Psoas muscle (tissue), 8 donors: ENCODE results near the gene COL15A1. TPM values are rescaled to one million over a fixed set of nuclear protein-coding genes. Genes with fewer than 3 reads are reported as not detected.

ENCODE experiments used
- ATAC-seq, 4 donors: fragments of 200-7000 bp; cut with Tn5 transposase; one replicate each; pipeline ENCODE4 v1.9.1; 2020; ENCODE audit warnings: moderate library complexity in 3 of 4, mild to moderate bottlenecking in 2 of 4
- DNase-seq, 2 donors: peaks; one replicate each; pipeline ENCODE4 v3.0.0-alpha.2; 2020
- H3K27ac ChIP-seq: fragments of 200-600 bp; one replicate; pipeline ENCODE4 v1.8.0; 2022
- H3K27me3 ChIP-seq, 3 donors: fragments of 200-600 bp in 1 of 3; one replicate each; pipeline versions ENCODE4 v1.6.1 to v1.8.0; 2013 to 2022; ENCODE audit warnings: low read length in 2 of 3, mild to moderate bottlenecking in 2 of 3, moderate library complexity in 1 of 3; ENCODE audit not compliant: insufficient read depth in 3 of 3
- H3K36me3 ChIP-seq, 2 donors: fragments of 200-600 bp in 1 of 2; one replicate each; pipeline versions ENCODE4 v1.6.1 to v1.8.0; 2013 to 2022; ENCODE audit warnings: low read depth in 1 of 2, mild to moderate bottlenecking in 1 of 2, moderate library complexity in 1 of 2; ENCODE audit not compliant: insufficient read depth in 1 of 2
- H3K4me1 ChIP-seq: fragments of 200-600 bp; one replicate; pipeline ENCODE4 v1.8.0; 2022
- H3K4me3 ChIP-seq: fragments of 200-600 bp; one replicate; pipeline ENCODE4 v1.8.0; 2022; ENCODE audit warnings: mild to moderate bottlenecking
- H3K9me3 ChIP-seq: fragments of 200-600 bp; one replicate; pipeline ENCODE4 v1.8.0; 2022
- CTCF ChIP-seq: fragments of 200-600 bp; IDR thresholded peaks from one replicate; pipeline ENCODE4 v1.8.0; 2022; ENCODE audit warnings: antibody characterized with exemption
- WGBS, 3 donors: extraction: QIAGEN DNeasy Blood & Tissue Kit; methylation state at CpG; one replicate each; pipeline versions ENCODE4 v1.1.6 to v1.1.7; 2013; 5-methylcytosine and 5-hydroxymethylcytosine counted together
- intact Hi-C, 2 donors: fragments of 100-400 bp; cut with DNase I; formaldehyde crosslinking; loops; one replicate each; pipeline versions ENCODE4 v1.11.0 to v1.14.2; 2022
- polyA plus RNA-seq, 3 donors: library from polyadenylated mRNA; stranded (reverse); fragments of 200-250 nt; gene quantifications; one replicate each; pipeline ENCODE4 v1.2.3, GENCODE V29; 2013
- total RNA-seq, 4 donors: library from RNA; stranded (reverse); fragmentation: NEBNext Ultra II Directional in 2 of 4; extraction: Animal tissue kit (Norgen Biotek cat#: 25700) in 2 of 4; gene quantifications; one replicate each; pipeline versions ENCODE4 v1.2.1 to v1.2.4, GENCODE V29; 2021 to 2023
- donor health status: healthy with polysubstance abuse.
- donor health status: DM: no; HTN: no; CAD: no; lungs with moderate emphysema.
- donor health status: Bipolar disorder and iron deficiency.
- donor health status: healthy.
- donor health status: DM: yes; HTN: yes; CAD: no.
- donor health status: DM: no; HTN: no; CAD: no.
- donor health status: DM: no; HTN: no; CAD: no.
- donor health status: DM: yes; HTN: yes; CAD: no.

Gene COL15A1
- total and polyA plus RNA-seq, 7 donors = 2.9 to 34.7 (median 7.5) TPM

GRCh38 chr9:99001892-99002291 lies 58.2 kb downstream of the COL15A1 start:
- Histone ChIP-seq H3K27me3 (peaks cover 0 to 6% (median 0%) of the 10 kb centered on the region in 3 donors), H3K4me3 (no peak overlapping the region), H3K9me3 (no peaks in the 10 kb centered on the region), H3K4me1 (peaks cover 11% of the 10 kb centered on the region), H3K36me3 (no peaks in the 10 kb centered on the region), H3K27ac (no peak overlapping the region)
- no peak for TF ChIP-seq CTCF
- WGBS, 3 donors = 89 to 93% (median 91%) methylated on average over 2 of the region's 2 CpGs
- intact Hi-C loops = loop anchor here (2.0 to 5.0 kb wide), 3 partner anchors 135 to 153 kb away; no protein-coding TSS in a partner anchor
- ATAC-seq = no peak
- DNase-seq = no peak

- Histone ChIP-seq H3K27ac (no peak overlapping the region), H3K9me3 (no peaks in the 10 kb centered on the region), H3K36me3 (no peaks in the 10 kb centered on the region), H3K27me3 (peaks cover 0 to 6% (median 0%) of the 10 kb centered on the region in 3 donors), H3K4me3 (no peak overlapping the region), H3K4me1 (peaks cover 11% of the 10 kb centered on the region)
- intact Hi-C loops = loop anchor here (2.0 to 5.0 kb wide), 2 partner anchors 135 to 138 kb away; no protein-coding TSS in a partner anchor
- no peak for TF ChIP-seq CTCF
- ATAC-seq = no peak
- no peak for DNase-seq
Observed at GRCh38 chr9:99002706-99003105, 59.0 kb downstream of the COL15A1 start.

DNA sequence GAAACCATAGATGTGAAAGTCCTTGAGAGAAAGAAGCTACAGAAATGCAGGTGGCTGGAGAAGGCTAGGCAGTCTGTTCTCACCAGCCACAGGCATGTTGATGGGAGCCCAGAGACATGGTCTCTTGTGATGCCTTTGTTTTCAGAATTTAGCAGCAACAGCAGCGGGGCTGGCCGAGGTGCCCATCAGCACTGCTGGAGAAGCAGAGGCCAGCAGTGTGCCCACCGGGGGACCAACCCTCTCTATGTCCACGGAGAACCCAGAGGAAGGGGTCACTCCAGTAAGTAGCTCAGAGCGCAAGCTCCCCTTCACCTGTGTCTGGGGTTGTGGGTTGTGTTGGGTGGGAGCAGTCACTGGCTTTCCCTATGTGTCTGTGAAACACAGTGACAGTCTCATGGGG lies 59.6 kb downstream of the COL15A1 start:
- 92 to 97% (median 96%) methylated on average over 5 of the region's 5 CpGs for WGBS, 3 donors
- H3K9me3 ChIP-seq = no peaks in the 10 kb centered on the region
- H3K4me3 ChIP-seq = no peak overlapping the region
- intact Hi-C loops = loop anchor here (2.0 to 5.0 kb wide), 2 partner anchors 134 to 137 kb away; no protein-coding TSS in a partner anchor
- DNase-seq (no peak), ATAC-seq (no peak)
- H3K27ac ChIP-seq = no peak overlapping the region
- TF ChIP-seq CTCF = no peak
- no peaks in the 10 kb centered on the region for H3K36me3 ChIP-seq
- H3K4me1 ChIP-seq = peaks cover 10% of the 10 kb centered on the region
- H3K27me3 ChIP-seq = peaks cover 0 to 6% (median 0%) of the 10 kb centered on the region in 3 donors

DNA sequence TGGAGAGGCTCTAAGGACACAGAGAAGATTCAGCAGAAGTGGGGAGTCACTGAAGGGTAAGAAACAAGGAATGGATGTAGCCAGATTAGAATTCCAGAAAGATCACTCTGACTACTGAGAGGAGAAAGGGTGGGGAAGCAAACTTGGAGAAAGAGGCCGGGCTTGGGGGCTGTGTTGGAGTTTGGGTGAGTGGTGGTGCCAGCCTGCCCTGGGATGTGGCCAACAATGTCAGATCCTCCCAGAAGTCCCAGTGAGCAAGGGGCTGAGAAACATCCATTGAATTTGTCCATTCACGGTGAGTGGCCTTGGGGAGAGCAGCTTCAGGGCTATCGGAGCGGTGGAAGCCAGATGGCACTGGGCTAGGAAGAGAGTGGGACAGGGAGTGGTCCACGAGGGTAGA lies 60.4 kb downstream of the COL15A1 start:
- Histone ChIP-seq H3K27ac (no peak overlapping the region), H3K36me3 (no peaks in the 10 kb centered on the region), H3K4me3 (no peak overlapping the region), H3K9me3 (no peaks in the 10 kb centered on the region), H3K4me1 (peaks cover 2% of the 10 kb centered on the region), H3K27me3 (no peaks in the 10 kb centered on the region)
- ATAC-seq = no peak
- TF ChIP-seq CTCF = no peak
- intact Hi-C loops = loop anchor here in 1 of 2 donors (5.0 kb wide), 1 partner anchor 133 kb away; no protein-coding TSS in a partner anchor
- DNase-seq = no peak
- WGBS, 3 donors = 80 to 90% (median 85%) methylated on average over 5 of the region's 5 CpGs
